Subcutaneous adipose tissue (tissue), 4 donors: ENCODE results near the gene ARHGAP22. TPM values are rescaled to one million over a fixed set of nuclear protein-coding genes. Genes with fewer than 3 reads are reported as not detected.

Experiments used
- CTCF ChIP-seq: fragments of 450-650 bp; IDR thresholded peaks from one replicate; pipeline ENCODE4 v1.5.1; 2016; ENCODE audit warnings: low read depth, mild to moderate bottlenecking, control low read depth, antibody characterized with exemption, moderate library complexity
- total RNA-seq, 4 donors: library from RNA; depleted of rRNA; stranded (reverse); fragments of >200 nt; gene quantifications; one replicate each; pipeline ENCODE4 v1.1.0, GENCODE V29; 2016

ARHGAP22 gene
- total RNA-seq, 4 donors from 2014 or later = 2.1 to 15.0 (median 5.0) TPM

DNA sequence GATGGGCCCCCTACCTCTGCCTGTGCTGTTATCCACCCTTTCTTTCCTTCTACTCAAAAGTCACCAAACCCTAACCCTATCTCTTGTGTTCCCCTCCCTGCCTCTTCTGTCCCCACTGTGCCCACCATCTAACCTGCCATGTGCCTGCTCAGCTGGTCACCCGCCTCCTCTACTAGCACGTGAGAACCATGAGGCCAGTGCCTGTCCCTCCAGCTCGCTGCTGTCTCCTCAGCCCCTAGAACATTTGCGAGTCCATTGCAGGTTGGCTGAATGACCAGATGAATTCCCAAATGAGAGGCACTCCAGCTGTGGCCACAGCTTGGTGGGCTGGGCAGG lies 129.0 kb downstream of the ARHGAP22 start:
- no peak for TF ChIP-seq CTCF

- TF ChIP-seq CTCF = no peak
These were observed 130.0 kb downstream of the ARHGAP22 start for GRCh38 chr10:48474765-48475365.

- TF ChIP-seq CTCF = no peak
These were observed 131.2 kb downstream of the ARHGAP22 start for GRCh38 chr10:48473704-48474103.

DNA sequence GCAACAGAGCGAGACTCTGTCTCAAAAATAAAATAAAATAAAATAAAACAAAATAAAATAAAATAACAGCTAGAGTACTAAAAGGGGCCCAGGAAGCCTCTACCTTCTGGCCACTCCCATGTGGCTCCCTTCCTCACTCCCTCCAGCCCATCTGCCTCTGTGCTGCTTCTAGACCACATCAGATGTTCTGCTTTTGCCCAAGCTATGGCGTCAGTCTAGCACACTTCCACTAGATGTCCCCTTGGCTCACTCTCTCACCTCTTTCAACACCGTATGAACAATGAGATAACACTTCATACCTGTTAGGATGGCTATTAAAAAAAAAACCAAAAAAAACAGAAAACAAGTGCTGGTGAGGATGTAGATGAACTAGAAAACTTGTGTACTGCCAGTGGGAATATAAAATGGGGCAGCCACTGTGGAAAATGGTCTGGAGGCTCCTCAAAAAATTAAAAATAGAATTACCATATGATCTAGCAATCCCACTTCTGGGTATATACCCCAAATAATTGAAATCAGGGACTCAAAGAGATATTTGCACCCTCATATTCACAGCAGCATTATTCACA lies 132.3 kb downstream of the ARHGAP22 start:
- TF ChIP-seq CTCF = no peak

GRCh38 chr10:48470893-48471805 lies 133.7 kb downstream of the ARHGAP22 start:
- TF ChIP-seq CTCF = no peak

DNA sequence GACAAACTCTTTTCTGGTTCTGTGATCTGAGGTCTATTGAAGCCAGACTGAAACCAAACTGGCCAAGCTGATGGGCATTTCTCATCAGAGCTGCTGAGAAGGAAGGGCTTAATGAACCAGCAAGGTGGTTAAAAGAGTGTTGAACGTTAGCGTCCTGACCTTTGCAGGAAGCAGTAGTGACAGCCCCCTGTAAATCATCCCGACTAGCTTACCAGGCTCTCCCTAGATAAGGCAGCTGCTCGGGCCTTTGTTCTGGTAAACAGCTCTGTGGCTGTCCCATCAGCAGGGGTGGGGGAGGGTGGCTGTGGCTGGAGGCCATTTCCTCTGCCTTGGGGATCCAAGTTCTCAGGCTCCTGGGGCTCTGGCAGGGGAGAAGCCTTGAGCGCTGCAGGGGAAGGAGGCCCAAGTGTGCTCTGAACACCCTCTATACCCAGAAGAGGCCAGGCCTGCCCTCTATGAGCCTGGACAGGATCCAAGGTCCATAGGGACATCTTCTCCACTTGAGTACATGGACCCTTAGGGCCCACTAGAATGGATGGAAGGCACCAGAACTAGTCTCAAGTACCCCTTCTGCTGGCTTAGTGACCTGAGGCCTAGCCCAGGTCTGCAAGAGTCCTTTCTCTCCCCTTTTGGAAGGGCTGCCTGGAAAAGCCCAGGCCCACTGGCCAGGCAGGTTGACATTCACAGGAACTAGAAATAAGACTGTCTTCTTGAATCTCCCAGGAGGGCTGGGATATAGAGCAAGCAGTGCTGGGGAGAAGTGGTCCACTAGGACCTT lies 134.6 kb downstream of the ARHGAP22 start:
- no peak for TF ChIP-seq CTCF

DNA sequence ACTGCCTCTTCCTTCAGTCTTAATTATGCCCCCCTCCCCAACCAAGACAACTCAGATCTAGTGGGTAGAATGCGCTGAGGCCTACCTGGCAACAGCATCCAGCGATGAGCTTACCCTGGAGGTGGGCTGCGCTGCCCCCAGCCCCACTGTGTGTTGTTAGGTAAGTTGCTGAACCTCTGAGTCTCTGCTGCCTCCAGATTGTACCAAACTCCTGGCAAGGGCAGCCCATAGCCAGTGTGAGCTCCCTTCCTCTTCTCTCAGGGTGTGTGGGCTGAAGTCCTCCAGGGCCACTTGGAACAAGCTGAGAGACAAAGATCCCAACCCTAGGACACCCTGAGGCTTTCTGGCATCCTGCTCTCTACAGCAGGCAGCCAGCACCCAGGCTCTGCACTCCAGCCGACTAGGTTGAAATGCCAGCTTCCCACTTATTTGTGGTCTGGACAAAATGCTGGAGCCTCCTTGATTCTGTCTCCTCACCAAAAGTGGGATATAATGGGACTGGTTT lies 135.3 kb downstream of the ARHGAP22 start:
- no peak for TF ChIP-seq CTCF
